ENCODE results near the gene RBKS. TPM values are rescaled to one million over a fixed set of nuclear protein-coding genes. Genes with fewer than 3 reads are reported as not detected.

Gene RBKS
- total and polyA plus RNA-seq, 2 of the 13 experiments (the other 11 are each of a cell fraction or from before 2014, with no cell fraction given): 7.7 to 8.3 TPM

DNA sequence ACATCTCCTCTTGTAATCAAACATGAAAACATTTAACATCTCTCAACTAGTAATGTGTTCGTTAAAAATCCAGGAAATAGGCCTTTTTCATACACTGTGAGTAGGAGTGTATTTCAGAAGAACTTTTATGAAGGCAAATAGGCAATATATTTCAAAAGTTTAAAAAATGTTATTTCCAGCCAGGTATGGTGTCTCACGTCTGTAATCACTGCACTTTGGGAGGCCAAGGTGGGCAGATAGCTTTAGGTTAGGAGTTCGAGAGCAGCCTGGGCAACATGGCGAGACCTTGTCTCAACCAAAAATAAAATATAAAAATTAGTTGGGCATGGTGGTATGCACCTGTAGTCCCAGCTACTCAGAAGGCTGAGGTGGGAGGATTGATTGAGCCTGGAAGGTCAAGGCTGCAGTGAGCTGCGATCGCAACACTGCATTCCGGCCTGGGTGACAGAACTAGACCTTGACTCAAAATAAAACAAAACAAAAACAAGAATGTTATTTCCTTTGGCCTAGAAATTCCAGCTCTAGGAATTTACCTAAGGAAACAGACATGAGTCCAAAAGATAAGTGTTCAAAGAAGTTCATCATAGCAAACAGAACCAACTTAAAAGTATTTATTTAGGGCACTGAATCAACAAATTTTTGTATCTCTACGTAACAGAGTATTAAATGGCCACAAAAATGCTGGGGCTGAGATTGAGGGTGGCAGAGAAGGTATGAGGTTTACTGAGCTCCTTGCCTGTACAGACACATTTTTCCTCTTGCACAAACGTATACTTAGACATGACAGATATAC, 14.9 kb downstream of the RBKS start (continued):
- TF ChIP-seq, protein P1, sequence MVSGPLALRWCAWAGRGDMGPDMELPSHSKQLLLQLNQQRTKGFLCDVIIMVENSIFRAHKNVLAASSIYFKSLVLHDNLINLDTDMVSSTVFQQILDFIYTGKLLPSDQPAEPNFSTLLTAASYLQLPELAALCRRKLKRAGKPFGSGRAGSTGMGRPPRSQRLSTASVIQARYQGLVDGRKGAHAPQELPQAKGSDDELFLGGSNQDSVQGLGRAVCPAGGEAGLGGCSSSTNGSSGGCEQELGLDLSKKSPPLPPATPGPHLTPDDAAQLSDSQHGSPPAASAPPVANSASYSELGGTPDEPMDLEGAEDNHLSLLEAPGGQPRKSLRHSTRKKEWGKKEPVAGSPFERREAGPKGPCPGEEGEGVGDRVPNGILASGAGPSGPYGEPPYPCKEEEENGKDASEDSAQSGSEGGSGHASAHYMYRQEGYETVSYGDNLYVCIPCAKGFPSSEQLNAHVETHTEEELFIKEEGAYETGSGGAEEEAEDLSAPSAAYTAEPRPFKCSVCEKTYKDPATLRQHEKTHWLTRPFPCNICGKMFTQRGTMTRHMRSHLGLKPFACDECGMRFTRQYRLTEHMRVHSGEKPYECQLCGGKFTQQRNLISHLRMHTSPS (CRISPR knock-in tag; IDR thresholded peaks at IDR 0.05; ENCODE audit: low read depth): peak; percentile 61; the same call in 1 of the 2 replicates
- TF ChIP-seq HIVEP1 (CRISPR knock-in tag; IDR thresholded peaks at IDR 0.05) (no peak), ZNF180 (CRISPR knock-in tag; IDR thresholded peaks at IDR 0.05; ENCODE audit: borderline replicate concordance, low read depth) (no peak), SP4 (CRISPR knock-in tag; IDR thresholded peaks at IDR 0.05) (no peak), MEIS2 (CRISPR knock-in tag; IDR thresholded peaks at IDR 0.05) (peak; percentile 65; the same call in 1 of the 2 replicates), FOSL2 (CRISPR knock-in tag; IDR thresholded peaks at IDR 0.05) (peak; percentile 53), ZNF724P (CRISPR knock-in tag; IDR thresholded peaks at IDR 0.05; ENCODE audit: borderline replicate concordance) (no peak), JUN (CRISPR knock-in tag; IDR thresholded peaks at IDR 0.05) (0 out of 2 replicates have a peak, but pooled peaks have one; percentile 61), ZMYM2 (CRISPR knock-in tag; IDR thresholded peaks at IDR 0.05) (0 out of 2 replicates have a peak, but pooled peaks have one; percentile 40), ZNF292 (CRISPR knock-in tag; IDR thresholded peaks at IDR 0.05; ENCODE audit: borderline replicate concordance, low read depth) (0 out of 2 replicates have a peak, but pooled peaks have one; percentile 23), ASH2L (IDR thresholded peaks at IDR 0.05; ENCODE audit: insufficient read length, low read depth, low read length) (peak; percentile 76), ATM (IDR thresholded peaks at IDR 0.05; ENCODE audit: borderline replicate concordance) (no peak), CEBPG (CRISPR knock-in tag; IDR thresholded peaks at IDR 0.05) (peak; percentile 25)
- TF ChIP-seq, protein P2, sequence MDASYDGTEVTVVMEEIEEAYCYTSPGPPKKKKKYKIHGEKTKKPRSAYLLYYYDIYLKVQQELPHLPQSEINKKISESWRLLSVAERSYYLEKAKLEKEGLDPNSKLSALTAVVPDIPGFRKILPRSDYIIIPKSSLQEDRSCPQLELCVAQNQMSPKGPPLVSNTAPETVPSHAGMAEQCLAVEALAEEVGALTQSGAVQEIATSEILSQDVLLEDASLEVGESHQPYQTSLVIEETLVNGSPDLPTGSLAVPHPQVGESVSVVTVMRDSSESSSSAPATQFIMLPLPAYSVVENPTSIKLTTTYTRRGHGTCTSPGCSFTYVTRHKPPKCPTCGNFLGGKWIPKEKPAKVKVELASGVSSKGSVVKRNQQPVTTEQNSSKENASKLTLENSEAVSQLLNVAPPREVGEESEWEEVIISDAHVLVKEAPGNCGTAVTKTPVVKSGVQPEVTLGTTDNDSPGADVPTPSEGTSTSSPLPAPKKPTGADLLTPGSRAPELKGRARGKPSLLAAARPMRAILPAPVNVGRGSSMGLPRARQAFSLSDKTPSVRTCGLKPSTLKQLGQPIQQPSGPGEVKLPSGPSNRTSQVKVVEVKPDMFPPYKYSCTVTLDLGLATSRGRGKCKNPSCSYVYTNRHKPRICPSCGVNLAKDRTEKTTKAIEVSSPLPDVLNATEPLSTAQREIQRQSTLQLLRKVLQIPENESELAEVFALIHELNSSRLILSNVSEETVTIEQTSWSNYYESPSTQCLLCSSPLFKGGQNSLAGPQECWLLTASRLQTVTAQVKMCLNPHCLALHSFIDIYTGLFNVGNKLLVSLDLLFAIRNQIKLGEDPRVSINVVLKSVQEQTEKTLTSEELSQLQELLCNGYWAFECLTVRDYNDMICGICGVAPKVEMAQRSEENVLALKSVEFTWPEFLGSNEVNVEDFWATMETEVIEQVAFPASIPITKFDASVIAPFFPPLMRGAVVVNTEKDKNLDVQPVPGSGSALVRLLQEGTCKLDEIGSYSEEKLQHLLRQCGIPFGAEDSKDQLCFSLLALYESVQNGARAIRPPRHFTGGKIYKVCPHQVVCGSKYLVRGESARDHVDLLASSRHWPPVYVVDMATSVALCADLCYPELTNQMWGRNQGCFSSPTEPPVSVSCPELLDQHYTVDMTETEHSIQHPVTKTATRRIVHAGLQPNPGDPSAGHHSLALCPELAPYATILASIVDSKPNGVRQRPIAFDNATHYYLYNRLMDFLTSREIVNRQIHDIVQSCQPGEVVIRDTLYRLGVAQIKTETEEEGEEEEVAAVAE (CRISPR knock-in tag; IDR thresholded peaks at IDR 0.05; ENCODE audit: borderline replicate concordance): no peak
- TF ChIP-seq, protein P3, sequence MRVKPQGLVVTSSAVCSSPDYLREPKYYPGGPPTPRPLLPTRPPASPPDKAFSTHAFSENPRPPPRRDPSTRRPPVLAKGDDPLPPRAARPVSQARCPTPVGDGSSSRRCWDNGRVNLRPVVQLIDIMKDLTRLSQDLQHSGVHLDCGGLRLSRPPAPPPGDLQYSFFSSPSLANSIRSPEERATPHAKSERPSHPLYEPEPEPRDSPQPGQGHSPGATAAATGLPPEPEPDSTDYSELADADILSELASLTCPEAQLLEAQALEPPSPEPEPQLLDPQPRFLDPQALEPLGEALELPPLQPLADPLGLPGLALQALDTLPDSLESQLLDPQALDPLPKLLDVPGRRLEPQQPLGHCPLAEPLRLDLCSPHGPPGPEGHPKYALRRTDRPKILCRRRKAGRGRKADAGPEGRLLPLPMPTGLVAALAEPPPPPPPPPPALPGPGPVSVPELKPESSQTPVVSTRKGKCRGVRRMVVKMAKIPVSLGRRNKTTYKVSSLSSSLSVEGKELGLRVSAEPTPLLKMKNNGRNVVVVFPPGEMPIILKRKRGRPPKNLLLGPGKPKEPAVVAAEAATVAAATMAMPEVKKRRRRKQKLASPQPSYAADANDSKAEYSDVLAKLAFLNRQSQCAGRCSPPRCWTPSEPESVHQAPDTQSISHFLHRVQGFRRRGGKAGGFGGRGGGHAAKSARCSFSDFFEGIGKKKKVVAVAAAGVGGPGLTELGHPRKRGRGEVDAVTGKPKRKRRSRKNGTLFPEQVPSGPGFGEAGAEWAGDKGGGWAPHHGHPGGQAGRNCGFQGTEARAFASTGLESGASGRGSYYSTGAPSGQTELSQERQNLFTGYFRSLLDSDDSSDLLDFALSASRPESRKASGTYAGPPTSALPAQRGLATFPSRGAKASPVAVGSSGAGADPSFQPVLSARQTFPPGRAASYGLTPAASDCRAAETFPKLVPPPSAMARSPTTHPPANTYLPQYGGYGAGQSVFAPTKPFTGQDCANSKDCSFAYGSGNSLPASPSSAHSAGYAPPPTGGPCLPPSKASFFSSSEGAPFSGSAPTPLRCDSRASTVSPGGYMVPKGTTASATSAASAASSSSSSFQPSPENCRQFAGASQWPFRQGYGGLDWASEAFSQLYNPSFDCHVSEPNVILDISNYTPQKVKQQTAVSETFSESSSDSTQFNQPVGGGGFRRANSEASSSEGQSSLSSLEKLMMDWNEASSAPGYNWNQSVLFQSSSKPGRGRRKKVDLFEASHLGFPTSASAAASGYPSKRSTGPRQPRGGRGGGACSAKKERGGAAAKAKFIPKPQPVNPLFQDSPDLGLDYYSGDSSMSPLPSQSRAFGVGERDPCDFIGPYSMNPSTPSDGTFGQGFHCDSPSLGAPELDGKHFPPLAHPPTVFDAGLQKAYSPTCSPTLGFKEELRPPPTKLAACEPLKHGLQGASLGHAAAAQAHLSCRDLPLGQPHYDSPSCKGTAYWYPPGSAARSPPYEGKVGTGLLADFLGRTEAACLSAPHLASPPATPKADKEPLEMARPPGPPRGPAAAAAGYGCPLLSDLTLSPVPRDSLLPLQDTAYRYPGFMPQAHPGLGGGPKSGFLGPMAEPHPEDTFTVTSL (CRISPR knock-in tag; IDR thresholded peaks at IDR 0.05; ENCODE audit: borderline replicate concordance): peak; percentile 87; the same call in 1 of the 2 replicates

Data from HepG2 (cell line).